LNCaP clone FGC (cell line): ENCODE results near the gene MVB12A.

Experiments used
- DNase-seq: peaks from one replicate; pipeline ENCODE4 v3.0.0-alpha.2; 2011; ENCODE audit warnings: low read depth
- H3K4me3 ChIP-seq: 2 replicates; pipeline ENCODE4 v1.5.1; 2011; ENCODE audit warnings: mild to moderate bottlenecking, low read depth, low read length, control low read depth
- TF ChIP-seq, protein P1 (sequence below): IDR thresholded peaks from 2 replicates; pipeline ENCODE4 v1.5.1; 2012; ENCODE audit warnings: mild to moderate bottlenecking; ENCODE audit not compliant: control insufficient read depth, insufficient read depth; ENCODE audit errors: extremely low read depth

MVB12A gene

DNA sequence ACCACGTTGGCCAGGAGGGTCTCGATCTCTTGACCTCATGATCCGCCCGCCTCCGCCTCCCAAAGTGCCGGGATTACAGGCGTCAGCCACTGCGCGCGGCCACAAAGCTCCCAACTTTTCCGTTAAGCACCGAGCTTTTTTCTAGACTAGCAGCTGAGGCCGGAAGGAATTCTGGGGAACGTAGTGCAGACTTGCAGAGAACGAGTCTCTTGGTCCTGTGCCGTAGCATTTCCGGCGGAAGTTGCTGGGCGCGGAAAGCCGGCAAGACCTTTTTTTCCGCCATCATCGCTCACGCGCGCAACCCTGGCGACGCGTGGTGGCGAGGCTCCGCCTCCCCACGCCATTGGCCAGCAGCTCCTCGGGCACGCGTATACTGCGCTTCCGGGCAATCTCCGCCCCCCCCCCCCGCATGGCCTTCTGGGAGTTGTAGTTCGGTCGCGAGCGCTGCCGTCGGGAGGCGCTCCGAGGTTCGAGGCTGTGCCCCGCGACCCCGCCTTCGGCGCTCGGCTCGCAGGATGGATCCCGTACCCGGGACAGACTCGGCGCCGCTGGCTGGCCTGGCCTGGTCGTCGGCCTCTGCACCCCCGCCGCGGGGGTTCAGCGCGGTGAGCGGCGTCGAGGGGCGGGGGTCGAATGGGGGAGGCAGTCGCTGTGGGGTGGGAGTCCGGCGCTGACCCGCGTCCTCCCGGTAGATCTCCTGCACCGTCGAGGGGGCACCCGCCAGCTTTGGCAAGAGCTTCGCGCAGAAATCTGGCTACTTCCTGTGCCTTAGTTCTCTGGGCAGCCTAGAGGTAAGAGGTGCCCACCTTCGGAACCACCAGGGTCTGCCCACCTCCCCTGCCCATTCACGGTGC, at the start of gene MVB12A:
Gene MVB12A (plus strand): TSS at position 427 of the 854 bp plus-strand sequence. CDS start 89 bp downstream, at position 516.
- DNase-seq = peak; percentile 98
- peak within 1 kb of the TSS; percentile 81 for H3K4me3 ChIP-seq
- TF ChIP-seq, protein P1, sequence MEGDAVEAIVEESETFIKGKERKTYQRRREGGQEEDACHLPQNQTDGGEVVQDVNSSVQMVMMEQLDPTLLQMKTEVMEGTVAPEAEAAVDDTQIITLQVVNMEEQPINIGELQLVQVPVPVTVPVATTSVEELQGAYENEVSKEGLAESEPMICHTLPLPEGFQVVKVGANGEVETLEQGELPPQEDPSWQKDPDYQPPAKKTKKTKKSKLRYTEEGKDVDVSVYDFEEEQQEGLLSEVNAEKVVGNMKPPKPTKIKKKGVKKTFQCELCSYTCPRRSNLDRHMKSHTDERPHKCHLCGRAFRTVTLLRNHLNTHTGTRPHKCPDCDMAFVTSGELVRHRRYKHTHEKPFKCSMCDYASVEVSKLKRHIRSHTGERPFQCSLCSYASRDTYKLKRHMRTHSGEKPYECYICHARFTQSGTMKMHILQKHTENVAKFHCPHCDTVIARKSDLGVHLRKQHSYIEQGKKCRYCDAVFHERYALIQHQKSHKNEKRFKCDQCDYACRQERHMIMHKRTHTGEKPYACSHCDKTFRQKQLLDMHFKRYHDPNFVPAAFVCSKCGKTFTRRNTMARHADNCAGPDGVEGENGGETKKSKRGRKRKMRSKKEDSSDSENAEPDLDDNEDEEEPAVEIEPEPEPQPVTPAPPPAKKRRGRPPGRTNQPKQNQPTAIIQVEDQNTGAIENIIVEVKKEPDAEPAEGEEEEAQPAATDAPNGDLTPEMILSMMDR = no peak

DNA sequence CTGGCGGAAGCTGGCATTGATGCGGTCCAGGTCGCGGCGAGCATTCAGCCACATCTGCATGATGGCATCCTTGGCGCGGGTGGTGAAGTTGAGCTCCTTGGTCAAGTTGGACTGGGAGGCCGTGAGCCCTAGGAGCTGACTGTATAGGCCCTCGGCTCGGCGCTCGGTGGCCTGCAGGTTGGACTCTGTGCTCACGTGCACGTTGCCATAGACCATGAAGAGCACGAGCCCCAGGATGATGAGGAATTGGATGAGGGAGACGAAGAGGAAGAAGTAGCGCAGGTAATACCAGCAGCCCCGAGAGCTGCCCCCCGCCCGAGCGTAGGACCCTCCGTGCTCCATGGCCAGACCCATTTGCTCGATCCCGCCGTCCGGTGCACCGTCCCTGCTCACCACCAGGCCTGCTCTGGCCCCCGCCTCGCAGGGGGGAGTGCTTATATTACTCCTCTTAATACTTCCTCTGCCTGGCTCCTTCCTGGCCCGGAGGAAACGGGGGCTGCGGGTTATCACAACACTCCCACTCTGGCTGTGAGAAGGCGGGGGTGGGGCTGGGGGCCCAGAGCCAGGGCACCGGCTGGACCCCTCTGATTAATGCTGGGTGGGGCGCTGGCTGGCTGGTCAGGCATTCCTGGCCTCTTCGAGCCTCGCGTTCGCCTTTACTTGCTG, 42.8 kb upstream of the MVB12A start, which contains the start of gene PLVAP:
Gene PLVAP (minus strand): TSS at position 408 of the 666 bp plus-strand sequence. CDS start 54 bp downstream, at position 354.
- DNase-seq = no peak
- no peak within 1 kb of the TSS for H3K4me3 ChIP-seq
- TF ChIP-seq, protein P1 = no peak

DNA sequence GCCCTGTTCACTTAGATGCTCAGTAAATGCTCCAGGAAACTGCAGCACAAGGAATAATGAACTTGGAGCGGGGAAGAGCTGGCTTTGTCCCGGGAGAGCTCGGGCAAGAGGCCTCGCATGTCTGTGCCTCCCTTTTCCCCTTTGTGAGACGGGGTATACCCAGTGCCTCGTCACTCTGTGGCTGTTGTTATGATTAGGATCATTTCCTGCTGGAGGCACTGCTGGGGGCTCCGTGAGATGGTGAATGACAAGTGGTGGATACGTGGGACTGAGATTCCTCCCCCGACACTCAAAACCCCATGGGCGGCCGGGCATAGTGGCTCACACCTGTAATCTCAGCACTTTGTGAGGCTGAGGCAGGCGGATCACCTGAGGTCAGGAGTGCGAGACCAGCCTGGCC, 41.6 kb upstream of the MVB12A start:
- no peak overlapping the region for H3K4me3 ChIP-seq
- no peak for DNase-seq
- TF ChIP-seq, protein P1 = no peak

DNA sequence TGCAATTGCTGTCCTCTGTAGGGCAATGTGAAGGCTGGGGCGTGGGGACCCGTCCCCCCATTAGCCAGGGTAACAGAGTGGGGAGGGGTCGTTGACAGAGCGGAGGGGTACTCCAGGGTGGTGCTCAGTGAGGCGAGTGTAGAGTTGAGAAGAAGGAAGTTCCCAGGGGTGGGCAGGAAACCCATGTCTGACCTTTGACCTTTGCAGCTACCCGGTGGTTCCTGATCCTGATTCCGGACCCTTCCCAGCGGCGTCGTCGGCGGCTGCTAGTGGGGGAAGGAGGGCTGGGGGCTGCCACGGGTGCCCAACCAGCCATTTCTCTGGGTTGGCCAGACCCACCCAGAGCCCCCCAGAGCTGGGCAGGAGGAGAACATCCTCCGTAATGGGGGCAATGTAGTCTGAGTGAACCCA, 40.6 kb upstream of the MVB12A start:
- TF ChIP-seq, protein P1 = no peak
- no peak overlapping the region for H3K4me3 ChIP-seq
- DNase-seq = no peak

DNA sequence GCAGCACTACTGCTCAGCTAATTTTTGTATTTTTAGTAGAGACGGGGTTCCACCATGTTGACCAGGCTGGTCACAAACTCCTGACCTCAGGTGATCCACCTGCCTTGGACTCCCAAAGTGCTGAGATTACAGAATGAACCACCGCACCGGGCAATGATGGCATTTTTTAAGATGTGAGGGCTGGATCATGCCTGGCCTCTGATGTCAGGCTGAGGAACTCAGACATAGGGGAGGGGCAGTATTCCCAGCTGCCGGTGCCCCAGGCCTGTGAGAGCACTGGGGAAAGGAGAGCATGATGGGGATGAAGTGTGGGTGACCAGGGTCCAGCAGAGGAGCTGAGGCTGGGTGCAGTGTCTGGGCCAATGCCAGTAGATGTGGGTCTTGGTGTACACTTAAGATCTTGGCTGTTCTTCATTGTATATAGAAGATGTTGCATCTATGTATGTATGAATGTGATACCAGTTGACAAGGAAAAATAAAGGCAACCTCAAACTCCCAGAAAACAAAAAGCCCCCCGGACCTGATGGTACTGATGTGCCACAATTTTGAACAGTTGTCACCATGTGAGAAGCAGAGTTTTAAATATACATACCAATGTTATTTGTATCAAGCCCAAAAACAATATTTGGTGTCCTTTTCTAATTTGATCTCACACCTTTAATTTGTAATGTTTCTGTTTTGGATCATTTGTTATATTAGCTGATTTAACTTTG, 39.3 kb upstream of the MVB12A start:
- TF ChIP-seq, protein P1 = no peak
- no peak overlapping the region for H3K4me3 ChIP-seq
- no peak for DNase-seq

DNA sequence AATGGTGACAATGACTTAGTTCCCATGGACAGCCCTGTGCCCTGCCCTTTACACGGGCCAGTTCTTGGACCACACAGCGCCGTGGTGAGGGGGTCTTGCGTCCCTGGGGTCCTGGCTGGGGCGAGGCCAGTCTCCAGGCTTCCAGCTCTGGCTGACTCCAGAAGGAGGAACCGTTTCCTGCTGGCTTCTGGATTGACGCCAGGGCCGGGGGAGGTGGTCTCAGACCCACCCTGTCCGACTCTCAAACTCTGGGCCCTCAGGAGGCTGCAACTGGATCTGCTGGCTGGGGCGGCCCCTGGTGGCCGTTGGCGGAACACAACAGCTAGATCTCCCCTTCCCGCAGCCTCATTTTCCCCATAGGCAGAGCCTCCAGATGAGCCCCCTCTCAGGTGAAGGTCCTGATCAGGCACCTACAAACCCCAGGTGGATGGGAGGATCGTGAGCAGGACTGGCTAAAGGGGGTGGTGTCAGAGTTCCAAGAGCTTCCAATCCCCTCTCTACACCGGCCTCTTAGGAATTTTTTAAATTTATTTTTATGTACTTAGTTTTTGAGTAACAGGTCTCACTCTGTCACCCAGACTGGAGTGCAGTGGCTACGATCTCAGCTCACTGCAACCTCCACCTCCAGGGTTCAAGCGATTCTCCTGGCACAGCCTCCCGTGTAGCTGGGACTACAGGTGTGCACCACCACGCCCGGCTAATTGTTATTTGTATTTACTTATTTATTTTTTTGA, 33.8 kb upstream of the MVB12A start:
- no peak for DNase-seq
- TF ChIP-seq, protein P1 = peak; percentile 72
- H3K4me3 ChIP-seq = no peak overlapping the region
